ENCODE data around the gene IL16.

The IL16 gene

DNA sequence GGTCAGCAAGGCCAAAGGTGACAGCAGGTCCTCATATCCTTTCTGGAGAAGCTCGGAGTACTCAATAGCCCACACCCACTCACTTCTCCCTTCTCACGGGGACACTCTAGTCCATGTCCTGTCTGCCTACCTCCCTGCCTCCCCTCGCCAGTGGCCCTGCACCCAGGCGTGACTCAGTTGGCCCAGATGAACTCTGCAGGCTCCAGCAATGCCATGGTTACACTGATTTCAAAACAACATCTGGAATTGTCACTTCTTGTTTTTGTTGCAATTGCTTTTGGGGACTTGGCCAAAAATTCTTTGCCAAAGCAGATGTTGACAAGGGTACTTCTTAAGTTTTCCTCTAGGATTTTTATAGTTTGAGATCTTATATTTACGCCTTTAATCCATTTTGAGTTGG is 13.0 kb downstream of the IL16 start:
- DNase-seq, result no peak

DNA sequence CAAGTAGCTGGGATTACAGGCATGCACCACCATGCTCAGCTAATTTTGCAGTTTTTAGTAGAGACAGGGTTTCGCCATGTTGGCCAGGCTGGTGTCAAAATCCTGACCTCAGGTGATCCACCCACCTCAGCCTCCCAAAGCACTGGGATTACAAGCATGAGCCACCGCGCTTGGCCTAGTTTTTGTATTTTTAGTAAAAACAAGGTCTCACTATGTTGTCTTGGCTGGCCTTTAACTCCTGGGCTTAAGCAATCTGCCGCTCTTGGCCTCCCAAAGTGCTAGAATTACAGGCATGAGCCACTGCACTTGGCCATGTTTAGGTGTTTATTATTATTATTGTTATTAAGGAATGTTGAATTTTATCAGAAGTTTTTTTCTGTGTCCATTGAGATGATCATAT is 14.7 kb downstream of the IL16 start:
- no peak for DNase-seq

DNA sequence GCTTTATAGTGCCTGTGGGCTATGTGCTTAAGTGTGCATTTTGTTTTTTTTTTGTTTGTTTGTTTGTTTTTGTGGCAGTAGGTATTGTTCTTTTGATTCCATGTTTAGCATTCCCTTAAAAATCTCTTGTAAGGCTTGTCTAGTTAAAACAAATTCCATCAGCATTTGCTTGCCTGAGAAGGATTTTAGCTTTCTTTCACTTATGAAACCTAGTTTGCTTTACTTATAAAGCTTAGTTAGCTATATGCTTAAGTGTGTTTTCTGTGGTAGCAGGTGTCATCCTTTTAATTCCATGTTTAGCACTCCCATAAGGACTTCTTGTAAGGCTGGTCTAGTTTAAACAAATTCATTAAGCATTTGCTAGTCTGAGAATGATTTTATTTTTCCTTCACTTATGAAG is 17.3 kb downstream of the IL16 start:
- DNase-seq, result no peak

DNA sequence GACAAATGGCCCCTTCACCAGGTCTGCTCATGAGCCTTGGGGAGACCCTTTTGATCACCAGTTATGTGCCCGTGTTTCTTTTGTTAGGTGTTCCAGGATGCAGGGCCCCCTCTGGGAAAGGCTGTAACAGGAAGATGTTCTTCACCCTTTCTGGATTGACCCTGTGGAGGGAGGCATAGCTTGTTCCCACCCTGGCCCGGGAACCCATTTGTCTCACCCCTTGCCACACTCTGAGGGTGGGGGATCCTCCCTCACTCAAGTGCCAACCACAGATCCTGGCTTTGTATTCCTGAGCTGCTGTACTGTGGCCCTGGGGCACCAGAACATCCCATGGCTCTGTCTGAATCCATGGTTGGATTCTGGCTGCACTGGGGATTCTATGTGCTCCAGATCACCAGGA is 18.9 kb downstream of the IL16 start:
- DNase-seq, result no peak

DNA sequence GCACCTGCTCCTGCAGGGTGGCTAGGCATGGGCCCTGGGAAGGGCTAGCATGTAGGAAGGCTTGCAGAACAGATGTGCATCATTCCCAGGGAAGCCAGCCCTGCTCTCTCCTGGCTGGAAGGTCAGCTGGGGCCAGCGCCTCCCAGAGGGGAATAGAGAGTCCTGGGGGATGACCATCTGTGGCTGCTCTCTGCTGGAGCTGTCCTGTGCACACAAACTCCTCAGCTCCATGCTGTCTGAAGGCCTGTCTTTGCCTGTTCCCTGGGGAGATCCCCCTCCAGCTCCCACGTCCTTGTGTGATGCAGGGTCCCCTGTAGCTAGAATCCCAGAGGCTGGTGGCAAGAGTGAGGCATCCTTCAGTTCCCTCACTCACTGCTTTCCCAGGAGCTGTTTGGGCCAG is 19.3 kb downstream of the IL16 start:
- DNase-seq, result no peak

DNA sequence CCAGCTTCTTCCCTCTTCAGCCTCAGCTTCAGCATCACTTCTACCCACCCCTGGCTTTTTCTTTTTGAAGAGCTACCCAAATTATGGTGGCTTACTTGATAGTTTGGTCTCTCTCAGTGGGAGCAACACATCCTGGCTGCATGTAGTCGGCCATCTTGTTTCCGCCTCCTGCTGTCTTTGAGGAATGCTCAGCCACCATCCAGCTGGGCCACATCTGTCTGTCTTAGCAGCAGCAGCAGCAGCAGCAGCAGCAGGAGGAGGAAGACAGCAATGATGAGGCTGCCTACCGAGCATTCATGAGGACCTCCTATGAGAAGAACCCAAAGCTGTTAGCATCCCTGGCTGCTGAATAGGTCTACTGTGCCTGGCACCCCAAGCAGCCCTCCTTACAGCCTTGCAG is 19.7 kb downstream of the IL16 start:
- no peak for DNase-seq

DNA sequence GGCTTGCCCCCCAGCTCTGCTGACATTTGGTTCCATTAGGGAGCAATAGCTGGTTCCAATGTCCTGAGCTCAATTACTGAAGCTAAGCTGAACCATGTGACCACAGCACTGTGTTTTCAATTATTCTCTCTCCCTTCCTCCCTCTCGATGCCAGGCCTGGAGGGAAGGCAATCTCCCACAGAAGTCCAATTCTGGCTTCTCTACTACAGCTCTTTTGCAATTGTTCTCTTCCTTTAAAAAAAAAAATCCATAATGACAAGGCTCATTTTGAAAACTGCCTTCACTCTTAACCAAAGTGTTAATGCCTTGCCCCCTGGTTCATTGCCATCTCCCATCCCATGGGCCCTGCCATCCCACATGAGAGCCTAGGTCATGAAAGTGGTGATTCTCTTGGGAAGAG is 24.8 kb downstream of the IL16 start:
- DNase-seq, result no peak

DNA sequence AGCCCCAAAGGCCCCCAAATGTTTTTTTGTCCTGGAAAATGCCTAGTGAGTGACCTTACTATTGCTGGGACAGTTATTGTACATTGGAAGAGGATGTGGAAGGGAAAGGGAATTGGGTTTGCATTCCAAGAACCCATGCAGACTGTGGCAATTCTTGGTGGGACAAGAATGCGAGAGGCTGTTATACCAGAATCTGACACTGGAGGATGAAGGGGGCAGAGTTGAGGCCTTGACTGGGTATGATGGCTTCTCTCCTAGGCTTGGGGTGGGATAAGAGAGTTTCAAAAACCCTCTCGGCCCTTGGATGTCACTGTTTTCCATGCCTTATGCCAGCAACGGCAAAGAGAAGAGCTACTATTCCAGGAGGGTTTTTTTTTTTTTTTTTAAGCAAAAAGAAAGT is 25.3 kb downstream of the IL16 start:
- no peak for DNase-seq

DNA sequence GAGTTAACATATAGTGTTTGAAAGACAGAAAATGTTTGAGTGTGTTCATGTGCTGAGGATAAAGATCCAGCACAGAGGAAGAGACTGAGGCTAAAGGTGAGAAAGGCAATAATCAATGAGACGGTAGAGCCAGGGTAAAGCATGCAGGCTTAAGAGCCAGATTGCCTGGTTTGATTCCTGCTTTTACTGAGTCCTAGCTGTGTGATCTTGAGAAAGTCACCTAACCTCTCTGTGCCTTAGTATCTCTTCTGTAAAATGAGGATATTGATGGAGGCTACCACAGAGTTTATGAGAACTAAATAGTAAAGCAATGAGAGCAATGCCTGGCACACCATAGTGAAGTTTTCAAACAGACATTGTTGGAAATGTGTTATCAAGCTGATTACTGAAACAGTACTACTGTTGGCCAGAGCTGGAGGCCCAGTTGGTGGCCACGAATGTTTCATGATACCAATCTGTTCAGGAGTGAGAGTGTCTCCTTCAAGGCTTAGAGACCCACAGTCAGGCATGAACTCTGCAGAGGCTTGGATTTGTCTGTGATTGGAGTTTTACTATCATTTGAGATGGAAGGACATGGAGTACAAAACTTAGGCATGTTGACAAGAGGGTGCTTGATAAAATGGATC is 26.8 kb downstream of the IL16 start:
- DNase-seq, result no peak

DNA sequence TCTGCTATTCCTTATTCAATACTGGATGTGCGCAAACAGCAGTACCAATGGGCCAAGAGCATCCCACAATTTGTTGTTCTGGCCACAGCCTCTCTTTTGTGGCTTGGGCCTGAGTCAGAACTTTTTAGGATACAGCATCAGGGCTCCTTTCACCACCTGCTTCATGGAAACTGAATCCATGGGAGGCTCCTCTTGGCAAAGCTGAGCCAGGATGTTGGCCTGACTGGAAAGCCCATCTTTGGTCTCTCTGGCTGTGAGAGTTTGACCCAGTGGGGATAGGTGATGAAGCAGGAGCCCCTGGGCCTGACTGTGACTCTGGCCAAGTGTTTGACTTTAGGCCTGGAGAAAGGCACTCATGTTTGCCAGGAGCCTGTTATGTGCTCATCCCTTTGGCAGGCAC is 27.6 kb downstream of the IL16 start:
- no peak for DNase-seq

DNA sequence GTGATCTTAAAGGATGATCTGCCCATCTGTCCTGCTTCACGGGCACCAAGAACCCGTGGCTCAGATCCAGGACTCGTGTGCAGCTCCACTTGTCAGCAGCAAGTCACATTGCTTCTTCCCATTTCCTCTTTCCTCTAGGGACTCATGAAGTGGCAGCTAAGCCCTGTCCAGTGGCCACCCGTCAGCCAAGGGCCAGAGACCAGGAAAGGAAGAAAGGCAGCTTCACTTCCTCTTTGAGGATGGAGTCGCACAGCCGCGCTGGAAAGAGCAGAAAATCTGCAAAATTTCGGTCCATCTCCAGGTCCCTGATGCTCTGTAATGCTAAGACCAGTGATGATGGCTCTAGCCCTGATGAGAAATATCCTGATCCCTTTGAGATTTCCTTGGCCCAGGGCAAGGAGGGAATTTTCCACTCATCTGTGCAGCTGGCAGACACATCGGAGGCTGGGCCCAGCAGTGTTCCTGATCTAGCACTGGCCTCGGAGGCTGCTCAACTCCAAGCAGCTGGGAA is 28.5 kb downstream of the IL16 start:
- peak; percentile 28 for DNase-seq

DNA sequence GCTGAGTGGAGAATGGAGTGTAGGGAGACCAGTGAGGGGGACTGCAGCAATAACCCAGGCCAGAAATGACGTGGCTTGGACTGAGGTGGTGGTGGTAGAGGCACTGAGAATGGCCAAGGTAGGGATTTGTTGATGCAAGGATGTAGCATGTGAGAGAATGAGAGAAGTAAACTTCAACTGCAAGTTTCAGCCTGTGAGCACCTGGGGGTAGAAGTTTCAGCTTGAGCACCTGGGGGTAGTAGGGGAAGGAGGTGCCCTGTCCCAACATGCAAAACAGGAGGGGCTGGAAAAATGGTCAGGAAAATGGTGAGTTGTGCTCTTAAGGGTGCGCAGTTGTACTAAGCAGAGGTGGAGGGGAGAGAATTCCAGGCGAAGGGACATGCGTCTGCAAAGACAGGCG is 31.0 kb downstream of the IL16 start:
- DNase-seq, result no peak

DNA sequence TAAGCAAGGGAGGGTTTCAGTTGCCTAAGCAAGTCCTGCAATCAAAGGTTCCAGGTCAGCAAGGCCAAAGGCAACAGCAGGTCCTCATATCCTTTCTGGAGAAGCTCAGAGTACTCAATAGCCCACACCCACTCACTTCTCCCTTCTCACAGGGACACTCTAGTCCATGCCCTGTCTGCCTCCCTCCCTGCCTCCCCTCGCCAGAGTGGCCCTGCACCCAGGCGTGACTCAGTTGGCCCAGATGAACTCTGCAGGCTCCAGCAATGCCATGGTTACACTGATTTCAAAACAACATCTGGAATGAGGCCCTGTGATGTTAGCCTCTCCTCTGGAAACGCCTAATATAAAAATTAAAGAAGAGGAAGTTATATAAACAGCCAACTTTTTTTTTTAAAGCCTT is 32.9 kb downstream of the IL16 start:
- DNase-seq, result no peak

DNA sequence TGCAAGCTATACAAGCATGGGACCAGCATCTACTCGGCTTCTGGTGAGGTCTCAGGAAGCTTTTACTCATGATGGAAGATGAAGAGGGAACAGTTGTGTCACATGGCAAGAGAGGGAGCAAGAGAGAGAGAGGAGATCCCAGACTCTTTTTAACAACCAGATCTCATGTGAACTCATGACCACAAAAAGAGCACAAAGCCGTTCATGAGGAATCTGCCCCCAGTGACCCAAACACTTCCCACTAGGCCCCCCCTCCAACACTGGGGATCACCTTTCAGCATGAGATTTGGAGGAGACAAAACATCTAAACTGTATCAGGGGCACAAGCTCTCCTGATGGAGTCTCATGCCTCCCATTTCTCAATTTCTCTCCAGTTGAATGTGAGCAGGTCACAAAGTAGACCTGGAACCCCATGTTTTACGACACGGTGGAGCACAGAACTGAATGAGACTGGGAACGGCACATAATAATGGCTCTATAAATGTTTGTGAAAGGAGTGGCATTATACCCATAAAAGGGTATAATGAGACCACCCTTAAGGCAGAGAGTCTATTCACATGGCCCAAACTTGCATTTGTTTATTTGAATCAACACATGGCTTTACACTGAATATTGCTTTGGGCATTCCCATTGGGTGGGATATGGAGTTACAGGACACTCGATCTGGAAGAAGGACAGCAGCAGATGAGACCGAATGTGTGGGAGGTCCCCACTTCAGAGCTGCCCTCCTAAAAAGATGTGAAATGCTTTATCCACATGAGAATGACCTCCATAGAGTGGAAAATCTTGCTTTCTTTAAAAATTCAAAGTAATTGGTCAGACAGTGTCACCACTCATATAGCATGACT is 38.8 kb downstream of the IL16 start:
- no peak for DNase-seq

DNA sequence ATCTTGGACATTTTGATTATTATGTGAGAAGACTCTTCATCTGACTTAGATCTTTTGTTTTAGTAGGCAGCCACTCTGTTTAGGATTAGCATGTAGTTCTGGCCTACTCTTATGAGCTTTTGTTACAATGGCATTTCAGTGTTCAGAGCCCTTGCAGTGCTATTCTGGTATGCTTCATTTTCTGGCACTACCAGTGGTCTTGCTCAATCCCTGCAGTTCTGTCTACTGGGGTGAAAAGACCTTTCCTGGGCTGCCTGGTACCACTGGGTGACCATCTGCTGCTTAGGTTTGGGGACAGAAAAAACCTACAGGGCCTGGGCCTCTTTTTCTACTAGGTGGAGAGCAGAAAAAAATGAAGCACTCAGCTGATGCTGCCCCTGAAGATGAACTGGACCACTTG is 42.5 kb downstream of the IL16 start:
- DNase-seq, result no peak

DNA sequence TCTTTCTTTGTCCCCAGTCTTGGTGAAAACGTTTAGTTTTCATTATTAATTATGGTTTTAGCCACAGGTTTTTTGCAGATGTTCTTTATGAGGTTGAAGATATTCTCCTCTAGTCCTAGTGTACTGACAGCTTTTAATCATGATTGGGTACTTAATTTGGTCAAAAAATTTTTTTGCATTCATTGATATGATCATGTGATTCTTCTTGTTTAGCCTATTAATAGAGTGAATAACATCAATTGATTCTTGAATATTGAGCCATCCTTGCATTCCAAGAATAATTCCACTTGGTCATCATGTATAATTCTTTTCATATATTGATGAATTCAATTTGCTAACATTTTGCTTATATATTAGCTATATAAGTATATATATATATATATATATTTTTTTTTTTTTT is 46.1 kb downstream of the IL16 start:
- no peak for DNase-seq

DNA sequence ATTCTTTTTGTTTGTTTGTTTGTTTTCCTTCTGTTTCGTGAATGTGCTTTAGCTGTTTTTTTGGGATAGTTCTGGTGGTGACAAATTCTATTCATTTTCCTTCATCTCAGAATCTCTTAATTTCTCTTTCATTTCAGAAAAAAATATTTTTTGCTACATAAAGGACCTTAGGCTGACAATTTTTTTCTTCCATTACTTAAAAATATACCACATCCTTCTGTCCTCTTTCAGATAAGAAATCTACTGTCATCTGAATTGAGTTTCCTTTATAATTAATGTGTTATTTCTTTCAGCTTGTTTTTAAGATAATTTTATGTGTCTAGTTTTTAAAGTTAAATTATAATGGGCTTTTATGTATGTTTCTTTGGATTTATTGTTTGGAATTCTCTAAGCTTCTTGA is 47.6 kb downstream of the IL16 start:
- DNase-seq, result no peak

DNA sequence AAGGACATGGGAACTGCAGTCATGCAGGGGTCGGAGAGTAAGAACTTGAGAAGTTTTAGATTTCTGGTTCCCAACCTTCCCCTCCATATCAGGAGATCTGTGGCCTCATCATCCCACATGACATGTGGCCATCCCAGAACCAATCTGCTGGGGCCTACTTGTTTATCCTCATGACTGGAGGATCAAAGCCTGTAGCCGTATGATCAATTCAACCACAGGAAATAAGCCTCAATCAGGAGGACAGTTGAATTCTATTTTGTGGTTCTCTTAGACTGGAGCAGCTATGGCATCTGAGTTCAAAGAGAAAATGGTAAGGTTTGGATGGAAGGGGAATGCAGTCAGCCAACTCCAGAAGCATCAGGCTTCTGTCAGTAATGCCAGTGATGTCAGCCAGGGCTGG is 57.2 kb downstream of the IL16 start:
- DNase-seq, result no peak

DNA sequence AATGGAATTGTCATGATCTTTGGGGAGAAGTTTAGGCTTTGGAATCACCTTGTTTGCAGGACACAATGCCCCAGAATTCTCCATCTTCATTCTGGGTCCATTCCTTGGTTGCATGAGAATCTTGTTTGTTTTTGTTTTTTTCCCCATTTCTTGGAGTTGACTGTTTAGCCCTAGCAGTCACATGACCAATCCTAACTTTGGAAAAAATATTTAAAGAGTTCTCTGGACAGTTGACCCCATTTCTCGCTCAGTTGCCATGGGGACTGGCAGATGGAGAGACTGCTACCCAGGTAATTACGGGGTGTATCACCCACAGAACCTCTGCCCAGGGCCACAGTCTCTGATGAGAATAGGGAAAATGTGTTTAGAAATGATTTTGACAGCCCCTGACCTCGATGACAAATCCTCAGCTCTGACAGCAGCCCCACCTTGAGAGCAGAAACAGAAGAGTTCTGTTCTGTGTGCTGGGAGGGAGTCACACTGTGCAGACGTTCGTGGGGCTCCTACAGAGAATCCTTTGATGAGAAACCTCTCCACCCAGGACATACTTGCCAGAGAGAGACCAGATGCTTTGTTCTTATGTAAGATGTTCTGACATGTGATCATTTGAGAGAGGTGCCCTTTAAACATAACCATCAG is 57.7 kb downstream of the IL16 start:
- no peak for DNase-seq

DNA sequence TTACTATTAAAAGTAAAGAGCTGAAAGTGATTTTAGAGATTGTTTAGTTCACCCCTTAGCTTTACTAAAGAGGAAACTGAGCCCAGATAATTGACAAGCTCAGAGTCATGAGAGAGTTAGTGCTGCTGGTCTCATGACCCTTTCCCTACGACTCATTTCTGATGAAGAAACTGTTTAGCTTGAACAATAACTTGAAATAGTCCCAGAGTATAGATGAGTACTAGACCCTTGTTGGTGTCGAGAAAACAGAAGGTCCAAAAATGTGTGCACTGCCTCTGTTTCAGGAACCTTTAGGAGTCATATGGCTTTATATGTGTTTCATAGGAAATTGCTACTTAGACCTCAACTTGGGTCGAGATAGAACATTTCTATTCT is 58.2 kb downstream of the IL16 start:
- DNase-seq, result no peak

DNA sequence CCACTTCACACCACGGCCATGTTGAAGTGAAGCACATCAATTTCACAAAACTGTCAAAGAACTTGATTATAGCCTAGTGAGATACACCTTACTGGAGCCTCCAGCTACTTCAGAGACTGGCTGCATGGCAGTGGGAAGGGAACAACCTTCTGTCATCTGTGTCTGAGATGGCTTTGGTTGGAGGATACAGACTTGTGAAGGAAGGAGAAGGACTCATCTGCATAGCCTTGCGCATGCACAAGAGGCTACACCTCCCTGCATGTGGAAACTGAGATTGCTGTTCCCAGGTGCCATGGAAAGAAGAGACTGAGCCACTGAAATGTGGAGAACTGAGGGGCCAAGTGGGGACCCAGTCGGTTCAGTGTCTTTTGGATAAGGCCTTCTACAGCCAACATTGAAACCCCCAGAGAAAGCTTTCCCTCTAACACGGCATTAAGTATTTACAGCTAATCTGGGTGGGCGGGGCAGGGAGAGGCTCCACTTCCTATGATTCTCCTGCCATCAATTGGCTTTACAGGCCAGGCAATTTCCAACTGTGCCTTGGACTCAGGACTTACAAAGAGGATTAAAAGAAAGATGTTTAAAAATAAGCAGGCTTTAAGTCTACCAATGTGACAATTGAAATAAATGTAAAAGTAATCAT is 58.8 kb downstream of the IL16 start:
- no peak for DNase-seq

DNA sequence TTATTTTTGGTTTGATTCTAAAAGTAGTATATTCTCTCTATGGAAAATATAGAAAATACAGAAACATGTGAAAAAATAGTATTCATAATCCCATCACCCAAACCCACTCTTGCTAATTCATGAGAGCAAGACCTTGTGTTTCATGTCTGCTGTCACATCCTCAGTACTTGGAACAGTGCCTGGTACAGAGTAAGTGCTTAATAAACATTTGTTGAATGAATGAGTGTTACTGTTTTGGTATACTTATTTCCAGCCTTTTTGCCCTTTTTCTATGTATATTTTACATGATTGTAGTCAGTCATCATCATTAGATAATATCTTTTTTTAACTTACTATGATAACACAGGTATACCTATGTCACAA is 59.3 kb downstream of the IL16 start:
- no peak for DNase-seq

DNA sequence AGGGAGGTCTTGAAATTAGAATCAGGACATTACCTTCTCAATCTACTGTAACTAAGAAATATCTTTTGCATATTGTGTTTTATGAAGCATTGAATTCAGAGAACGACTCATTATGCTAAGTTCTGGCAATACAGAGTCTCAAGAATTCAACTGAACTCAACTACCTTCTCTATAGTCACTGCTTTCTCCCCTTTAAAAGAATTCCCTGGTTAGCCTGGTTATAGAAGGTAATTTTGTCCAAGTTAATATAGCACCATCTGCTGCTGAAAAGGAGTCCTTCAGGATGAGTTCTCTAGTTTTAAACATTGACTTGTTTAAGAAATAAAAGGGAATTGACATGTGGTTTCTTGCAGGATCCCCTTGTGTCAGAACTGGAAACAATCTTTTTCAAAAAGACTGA is 60.2 kb downstream of the IL16 start:
- DNase-seq, result no peak

DNA sequence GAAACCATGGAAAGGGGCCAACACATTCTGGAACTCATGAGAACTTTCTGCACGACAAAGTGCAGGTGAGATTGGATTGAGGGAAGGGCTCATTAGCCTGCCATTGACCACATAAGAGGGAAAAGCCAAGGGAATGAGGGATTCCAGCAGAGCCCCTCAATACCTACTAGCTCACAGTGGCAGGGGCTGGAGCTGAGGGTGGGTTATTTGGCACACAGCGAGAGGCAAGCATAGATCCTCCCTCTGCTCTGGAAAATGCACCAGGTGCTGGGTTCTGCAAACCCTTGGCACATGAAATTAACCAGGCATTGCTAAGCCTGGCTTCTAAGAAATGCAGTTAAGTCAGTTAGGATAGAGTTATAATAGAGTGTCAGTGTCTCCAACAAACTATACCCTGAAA is 60.8 kb downstream of the IL16 start:
- no peak for DNase-seq
